Renal pelvis (tissue), 4 donors: Measurements from ENCODE around the gene KCNQ5. TPM values are rescaled to one million over a fixed set of nuclear protein-coding genes. Genes with fewer than 3 reads are reported as not detected.

ENCODE experiments used
- DNase-seq: peaks from one replicate; pipeline ENCODE4 v3.0.0-alpha.2; 2013
- polyA plus RNA-seq, 3 donors: library from polyadenylated mRNA; unstranded; fragments of 120-200 nt; gene quantifications; one replicate each; pipeline ENCODE4 v1.2.1, GENCODE V29; 2013; ENCODE audit not compliant: insufficient read length in 3 of 3

The KCNQ5 gene
- polyA plus RNA-seq, 3 donors, result 0.21 to 0.34 (median 0.31) TPM

DNA sequence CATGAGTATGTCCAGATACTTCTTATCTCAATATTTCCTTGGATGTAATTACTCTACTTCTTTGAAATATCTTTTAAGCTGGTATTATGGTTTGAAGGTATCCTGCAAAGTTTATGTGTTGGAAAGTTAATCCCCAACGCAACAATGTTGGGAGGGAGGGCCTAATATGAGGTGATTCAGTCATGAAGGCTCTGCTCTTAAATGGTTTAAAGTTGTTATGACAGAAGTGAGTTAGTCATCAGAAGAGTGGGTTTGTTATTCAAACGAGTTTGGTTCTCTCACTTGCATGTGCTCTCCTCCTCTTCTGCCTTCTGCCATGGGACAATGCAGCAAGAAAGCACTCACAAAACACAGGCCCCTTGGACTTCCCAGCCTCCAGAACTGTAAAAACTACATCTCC lies 176.3 kb downstream of the KCNQ5 start:
- no peak for DNase-seq

DNA sequence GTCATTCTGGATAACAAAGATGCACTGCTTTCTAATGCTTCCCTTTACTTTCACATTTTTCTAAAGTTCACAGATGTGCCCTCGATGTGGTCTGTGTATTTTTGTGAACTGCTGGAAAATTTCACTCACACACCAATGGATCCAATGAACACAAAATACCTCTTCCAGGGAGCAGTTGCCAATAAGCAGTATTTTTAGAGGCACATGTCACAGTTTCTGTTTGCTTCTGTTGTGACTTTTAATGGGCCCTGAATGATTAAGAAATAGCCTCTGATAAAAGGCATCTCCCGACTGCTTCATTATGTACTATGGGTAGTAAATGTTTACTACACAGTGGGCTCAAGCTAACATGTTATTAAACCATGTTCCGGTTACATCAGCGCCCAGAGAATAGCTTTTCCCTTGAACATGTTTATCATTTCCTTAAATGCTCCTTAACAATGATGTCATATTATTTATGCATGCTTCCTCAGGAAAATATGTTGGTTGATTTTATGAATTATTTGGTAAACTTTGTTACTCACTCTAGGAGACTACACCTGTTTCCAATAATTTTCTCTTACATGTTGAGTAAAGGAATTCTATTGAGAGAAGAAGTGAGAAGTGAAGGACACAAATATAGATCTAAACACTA lies 188.0 kb downstream of the KCNQ5 start:
- no peak for DNase-seq

DNA sequence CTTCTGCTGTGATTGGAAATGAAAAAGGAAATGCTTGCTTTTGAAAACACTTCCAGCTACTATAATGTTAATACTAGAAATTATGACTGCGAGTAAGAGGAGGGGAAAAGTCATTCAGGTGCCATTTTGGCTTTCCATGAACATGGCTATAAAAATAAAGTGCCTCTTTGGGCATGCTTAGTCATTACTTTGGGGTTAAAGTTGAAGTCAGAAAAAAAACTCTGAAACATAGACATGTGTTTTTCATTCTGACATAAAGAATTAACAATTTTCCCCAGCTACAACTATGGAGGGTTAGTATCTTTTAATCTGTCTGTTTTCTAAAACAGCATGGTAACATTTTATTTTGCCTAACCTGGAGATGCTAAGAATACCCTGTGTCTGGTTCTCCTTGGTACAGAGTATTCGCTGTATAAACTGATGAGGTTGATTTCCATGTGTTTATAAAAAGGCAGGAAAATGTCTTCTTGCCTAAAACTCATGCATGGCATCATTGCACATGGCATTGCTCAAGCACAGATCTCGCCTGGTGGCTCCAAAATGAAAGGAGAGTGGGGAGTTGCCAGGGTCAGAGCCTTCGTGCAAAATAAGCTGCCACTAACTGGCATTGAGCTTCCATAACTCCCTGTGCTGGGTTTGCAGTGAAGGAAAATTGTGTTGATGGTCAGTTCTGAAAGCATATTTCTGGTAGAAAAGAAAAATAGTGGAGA lies 188.9 kb downstream of the KCNQ5 start:
- no peak for DNase-seq

DNA sequence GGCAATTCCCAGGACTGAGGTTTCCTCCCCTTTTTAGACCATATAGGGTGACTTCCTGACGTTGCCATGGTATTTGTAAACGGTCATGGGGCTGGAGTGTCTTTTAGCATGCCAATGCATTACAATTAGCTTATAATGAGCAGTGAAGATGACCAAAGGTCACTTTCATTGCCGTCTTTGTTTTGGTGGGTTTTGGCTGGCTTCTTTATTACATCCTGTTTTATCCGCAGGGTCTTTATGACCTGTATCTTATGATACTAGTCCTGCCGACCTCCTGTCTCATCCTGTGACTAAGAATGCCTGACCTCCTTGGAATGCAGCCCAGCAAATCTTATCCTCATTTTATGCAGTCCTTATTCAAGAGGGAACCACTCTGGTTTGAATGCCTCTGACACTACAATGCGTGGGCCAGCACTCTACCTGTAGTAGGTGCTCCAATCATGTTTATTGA lies 190.1 kb downstream of the KCNQ5 start:
- DNase-seq, result no peak

DNA sequence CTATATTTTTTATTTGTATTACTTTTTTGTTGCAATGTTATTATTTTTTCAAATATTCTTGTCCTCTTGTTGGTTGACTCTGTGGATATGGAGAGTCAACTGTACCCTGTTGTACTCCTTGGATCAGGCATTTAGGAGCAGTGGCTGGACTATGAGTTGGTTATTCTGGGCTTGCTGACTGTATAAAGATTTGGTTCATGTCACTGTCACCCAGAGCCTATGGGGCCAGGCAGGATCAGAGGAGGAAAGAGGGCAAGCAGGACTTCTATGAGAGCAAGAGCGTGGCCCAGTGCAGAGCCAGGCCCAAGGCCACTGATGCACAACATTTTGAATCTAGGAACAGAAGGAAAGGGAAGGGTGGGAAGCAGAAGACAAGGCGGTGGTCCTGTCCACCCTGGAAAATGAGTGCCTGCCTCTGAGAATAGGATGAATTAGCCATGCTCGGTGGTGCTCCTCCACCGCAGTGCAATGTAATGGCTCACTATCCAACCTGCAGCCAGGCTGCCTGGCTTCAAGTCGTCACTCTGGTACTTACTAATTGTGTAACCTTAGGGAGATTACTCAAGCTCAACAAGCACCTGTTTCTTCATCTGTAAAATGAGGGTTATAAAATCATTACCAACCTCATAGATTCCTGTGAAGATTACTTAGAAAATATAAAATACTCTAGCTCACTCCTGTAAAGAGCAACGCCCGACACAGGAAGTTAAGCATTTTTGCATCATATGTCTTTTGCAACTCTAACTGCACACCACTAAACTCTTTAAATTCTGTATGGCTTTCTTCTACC lies 192.1 kb downstream of the KCNQ5 start:
- no peak for DNase-seq

DNA sequence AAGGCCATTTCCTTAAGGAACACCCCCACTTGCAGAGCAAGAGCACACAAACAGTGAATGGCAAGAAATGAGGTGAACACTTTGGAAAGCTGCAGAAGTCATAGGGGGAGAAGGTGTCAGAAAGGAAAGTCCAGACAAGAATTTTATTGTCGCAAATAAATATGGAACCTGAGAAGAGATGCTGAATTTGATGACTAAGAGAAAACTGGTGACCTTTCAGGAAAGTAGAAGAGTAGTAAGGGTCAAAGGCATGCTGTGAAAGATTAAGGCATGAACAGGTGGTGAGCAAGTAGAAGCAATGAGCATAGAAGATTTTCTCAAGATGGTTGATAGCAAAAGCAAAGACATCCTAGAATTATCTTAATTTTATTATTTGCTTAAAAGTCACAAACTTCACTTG lies 194.2 kb downstream of the KCNQ5 start:
- DNase-seq, result no peak

DNA sequence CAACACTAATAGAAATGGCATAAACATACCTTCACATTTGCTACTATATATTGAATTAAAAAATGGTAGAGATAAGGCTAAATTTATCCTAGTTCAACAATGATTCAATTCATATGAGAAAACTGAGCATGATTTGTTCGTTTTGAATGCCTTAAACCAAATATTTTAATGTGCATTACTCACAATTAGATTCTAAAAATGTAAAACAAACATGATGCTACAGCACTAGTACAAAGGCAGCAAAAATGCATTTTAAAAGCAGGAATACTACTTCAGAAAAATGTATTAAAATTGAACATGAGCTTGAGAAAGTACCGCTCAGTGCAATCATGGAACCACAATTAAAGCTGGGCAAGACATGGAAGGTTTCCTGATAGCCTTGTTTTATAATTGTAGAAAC lies 195.3 kb downstream of the KCNQ5 start:
- DNase-seq, result no peak

DNA sequence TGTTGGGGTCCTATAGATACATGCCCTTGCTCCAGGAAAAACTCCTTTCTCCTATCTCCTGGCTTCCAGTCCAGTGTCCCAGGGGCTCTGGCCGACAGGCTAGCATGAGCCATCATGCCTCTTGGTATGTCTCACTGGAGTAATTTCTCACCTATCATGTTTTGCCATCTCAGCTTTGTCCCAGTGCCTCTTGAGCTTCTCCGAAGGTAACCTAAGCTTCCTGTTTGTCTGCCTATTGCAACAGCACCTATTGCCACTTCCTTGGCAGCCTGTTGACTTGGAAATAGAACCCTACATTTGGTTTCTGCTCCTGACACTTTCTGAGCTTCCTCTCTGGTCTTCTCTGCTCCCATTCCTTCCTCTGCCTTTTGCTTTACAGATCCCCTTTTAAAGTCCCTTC lies 197.7 kb downstream of the KCNQ5 start:
- no peak for DNase-seq

DNA sequence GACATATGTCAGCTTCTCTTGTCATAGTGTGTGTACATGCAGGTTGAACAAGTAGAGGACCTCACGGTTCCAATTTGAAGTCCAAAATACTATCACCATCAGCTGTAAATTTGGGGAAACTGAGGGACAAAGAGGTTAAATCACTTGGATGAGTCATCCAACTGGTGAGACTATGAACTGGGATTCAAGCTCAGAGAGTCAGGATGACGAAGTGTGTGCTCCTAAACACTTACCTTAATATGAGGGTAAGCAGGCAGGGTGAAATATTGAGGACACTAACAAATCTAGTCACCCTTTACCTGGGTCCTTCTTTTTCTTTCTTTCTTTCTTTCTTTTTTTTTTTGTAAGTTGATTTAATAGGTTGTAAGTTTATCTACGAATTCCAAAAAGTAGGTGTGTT lies 198.3 kb downstream of the KCNQ5 start:
- no peak for DNase-seq

DNA sequence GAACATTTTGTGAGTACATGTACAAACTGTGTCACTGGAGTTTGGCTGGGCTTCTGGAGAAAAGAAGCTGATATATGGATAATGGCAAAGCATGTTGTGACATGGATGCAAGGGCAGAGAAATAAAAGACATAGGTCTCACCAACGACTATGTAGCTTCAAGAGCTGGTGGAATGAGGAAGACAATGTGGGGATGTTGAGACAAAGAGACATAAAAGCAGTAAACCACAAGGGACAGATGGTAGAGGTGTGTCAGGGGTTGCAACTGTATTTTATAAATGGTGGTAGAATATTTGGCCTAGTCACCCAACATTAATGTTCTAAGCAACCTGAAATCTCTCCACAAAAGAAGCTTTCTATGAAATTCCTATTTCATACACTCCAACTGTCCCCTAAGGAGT lies 199.0 kb downstream of the KCNQ5 start:
- no peak for DNase-seq

DNA sequence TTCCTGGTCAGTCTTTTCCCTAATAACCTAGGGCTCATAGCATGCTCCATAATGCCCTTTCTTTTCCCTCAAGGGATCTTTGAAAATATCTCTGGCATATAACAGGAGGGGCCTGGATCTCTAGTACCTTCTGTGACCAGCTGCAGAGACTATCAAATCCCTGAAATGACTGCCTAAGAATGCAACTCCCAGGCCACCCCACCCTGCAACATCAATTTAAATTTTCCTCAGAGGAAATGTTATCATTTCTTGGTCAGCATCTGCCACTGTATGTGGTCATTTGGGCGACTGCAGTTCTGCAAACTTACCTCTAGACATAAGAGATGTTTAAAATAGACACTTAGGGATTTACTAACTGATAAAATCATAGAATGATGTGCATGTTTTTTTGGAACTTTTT lies 200.2 kb downstream of the KCNQ5 start:
- DNase-seq, result no peak

DNA sequence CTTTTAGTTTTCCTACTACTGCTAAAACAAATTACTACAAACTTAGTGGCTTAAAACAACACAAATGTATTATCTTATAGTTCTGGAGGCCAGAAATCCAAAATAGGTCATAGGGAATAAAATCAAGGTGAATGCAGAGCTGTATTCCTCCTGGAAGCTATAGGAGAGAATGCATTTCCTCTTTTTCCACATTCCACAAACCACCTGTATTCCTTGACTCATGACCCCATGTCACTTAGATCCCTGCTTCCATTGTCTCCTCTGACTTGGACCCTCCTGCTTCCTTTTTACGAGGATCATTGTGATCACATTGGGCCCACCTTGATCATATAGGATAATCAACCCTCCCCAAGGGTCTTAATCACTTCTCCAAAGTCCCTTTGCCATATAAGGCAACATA lies 200.8 kb downstream of the KCNQ5 start:
- no peak for DNase-seq

DNA sequence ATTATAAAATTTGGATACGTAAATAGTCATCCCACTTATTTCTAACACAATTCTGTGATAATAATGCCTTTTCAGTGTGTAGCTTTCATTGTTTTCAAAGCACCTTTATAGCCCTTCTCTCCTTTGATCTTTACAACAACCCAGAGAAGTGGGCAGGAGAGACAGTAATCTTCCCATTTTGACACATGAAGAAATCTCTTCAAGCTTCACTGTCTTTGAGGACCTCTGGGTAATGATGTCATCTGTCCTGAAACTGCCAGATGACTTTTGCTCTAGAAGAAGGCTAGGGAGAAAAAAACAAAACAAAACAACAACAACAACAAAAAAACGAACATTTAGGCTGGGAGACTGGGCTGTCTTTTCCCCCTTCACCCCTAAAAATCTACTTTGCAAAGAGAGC lies 203.0 kb downstream of the KCNQ5 start:
- no peak for DNase-seq

DNA sequence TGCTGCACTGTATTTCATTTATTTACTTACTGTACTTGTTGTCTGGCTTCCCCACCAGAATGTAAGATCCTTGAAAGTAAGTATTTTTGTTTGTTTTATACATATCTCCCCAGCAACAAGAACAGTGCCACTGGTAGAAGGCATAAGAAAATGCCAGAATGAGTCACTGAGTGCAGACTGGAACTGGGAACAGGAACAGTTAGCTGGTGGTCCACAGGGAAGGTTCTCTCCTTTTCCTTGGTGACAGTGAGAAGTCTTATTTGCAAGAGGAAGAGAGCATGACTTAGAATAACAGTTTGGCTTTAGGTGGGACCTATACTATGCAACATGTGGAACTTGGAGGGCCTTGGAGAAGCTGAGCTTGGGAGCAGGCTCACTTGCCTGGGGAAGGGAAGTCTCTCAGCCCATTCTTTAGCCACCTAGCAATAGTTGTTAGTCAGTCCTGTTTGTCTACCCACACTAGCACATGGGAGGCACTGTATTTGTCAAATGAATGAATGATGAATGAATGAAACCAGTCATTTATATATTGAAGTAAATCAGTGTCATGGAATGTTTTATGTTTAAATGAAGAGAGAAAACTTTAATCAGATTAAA lies 203.5 kb downstream of the KCNQ5 start:
- DNase-seq, result no peak

DNA sequence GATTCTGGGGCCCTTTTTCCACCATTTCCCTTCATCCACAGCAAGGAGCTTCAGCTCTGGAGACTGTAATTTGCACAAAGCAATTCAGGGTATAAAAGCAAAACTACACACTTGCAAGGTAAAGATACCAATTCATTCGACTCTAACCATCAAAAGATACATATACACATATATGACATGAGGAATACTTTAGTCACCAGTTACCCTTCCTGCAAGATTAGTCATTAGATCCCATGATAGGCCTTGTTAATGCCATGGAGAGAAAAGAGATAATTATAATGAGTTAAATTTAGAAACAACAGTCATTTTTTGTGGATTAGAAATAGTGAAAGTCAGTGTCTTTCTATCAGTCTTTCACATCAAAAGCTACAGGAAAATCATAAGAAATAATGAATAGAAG lies 204.2 kb downstream of the KCNQ5 start:
- no peak for DNase-seq

DNA sequence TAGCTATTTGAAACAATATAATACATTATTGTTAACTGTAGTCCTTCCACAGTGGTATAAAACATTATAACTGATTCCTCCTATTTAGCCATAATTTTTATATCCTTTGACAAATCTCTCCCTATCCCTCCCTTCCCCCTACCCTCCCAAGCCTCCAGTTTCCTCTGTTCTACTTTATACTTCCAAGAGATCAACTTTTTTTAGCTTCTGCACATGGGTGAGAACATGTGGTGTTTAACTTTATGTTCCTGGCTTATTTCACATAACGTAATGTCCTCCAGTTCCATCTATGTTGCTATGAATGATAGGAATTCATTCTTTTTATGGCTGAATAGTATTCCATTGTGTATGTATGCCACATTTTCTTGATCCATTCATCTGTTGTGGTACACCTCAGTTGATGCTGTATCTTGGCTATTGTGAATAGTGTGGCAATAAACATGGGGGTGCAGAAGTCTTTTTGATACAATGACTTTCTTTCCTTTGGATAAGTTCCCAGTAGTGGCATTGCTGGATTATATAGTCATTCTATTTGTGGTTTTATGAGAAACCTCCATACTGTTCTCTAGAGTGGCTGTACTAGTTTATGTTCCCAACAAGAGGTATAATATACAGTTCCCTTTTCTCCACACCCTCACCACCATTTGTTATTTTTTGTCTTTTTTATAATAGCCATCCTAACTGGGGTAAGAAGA lies 205.0 kb downstream of the KCNQ5 start:
- DNase-seq, result no peak

DNA sequence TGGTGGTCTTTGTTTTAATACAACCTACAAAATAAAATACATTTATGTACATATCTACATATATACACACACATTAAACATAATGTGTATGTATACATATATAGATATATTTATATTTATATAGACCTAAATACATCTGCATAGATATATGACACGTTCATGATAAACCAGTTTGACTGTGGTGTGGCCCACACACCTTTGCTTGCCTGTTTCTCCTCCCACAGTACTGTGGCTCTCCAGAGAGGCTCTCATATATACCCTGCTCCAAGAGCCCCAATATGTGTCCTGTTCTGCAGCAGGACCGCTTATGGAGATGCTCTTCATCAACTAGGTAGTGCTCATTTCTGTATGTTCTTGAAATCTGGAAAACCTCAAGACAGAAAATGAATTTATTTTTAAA lies 207.0 kb downstream of the KCNQ5 start:
- no peak for DNase-seq

DNA sequence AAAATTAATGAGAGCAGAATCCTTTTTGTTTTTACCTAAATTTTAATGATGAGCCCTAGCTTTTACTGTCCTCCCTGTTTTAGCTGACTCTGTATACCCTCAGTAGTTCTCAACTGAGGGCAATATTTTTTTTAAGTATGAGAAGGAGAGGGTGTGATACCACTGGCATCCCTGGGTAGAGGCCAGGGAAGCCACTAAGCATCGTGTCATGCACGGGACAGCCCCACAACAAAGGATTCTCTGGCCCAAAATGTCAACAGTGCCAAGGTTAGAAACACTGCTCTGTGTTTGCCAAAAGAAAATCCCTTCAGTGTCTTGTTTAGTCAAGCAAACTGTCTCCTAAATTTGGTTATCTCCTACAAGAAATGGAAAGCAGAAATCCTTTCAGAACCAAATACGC lies 210.4 kb downstream of the KCNQ5 start:
- no peak for DNase-seq

DNA sequence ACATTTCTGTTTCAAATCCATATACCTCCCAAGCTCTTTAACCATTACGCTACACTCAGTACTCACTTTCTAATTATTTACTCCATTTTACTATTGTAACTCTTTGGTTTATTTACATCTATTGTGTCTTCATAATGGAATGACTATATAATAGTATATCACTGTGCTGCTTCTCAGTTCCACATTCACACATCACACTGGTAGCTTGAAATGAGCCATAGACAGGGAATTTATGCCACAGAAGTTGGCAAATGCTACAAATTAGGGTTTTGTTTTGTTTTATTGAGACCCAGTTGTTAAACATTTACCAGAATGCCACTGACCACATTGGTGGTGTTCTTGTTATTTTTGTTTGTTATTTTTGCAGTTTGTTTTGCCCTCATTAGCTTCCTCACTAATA lies 213.9 kb downstream of the KCNQ5 start:
- DNase-seq, result no peak

DNA sequence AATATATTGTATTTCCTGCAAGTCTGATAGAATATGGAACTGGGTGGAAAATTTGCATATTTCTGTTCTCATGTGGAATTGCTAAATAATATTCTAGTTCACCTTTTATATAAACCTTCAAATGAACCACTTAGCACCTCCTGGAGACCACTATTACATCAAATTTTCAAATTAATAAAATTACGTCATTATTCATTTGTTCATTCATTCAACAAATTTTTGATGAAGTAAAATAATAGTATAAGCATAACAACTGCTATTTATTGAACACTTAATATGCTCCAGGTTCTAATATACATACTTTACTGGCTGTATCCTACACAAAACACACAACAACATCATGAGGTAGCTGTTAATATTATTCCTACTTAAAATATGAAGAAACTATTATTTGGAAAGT lies 215.1 kb downstream of the KCNQ5 start:
- no peak for DNase-seq

DNA sequence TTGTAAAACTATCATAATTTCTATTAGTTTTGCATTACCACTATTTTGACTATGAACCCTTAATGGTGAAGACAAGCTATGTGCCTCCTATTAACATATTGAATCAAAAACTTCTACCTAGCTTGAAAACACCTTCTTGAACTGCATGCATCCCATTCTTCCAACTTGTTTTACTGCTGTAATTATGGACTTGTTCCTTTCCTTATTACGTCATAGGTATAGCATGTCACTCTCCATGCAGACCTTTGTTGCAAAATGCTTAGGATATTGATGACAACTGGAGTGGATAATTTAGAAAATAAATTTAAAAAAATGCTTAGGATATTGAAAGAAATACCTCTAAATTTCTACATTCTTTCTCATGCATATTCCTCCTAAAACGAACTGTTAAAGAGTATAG lies 219.3 kb downstream of the KCNQ5 start:
- no peak for DNase-seq

DNA sequence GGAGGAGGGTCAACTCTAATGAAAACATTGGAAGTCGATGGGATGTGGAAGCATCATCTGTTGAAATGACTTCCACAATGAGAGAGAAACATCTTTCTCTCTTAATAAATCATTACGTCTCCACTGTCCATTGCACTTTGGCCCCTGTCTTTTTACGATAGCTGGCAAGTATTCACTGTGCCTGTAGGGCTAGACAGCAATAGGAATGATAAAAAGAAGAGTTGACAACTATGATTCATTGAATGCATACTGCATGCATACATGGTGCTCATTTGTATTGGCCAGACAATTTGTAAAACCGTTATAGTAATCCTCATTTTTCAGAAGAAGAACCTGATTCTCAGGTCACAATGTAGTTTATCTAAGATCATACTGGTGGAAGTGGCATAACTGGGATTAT lies 220.3 kb downstream of the KCNQ5 start:
- DNase-seq, result no peak
